GM12801 (cell line): ENCODE measurements around the gene IMPG1.

ENCODE experiments used
- TF ChIP-seq, protein P1 (sequence below): IDR thresholded peaks from one replicate; pipeline ENCODE4 v1.5.1; 2011; ENCODE audit warnings: control low read depth; ENCODE audit not compliant: insufficient read length; ENCODE audit errors: extremely low read depth

IMPG1 gene

GRCh38 chr6:76072562-76072961 lies at the start of gene IMPG1:
TSS of gene IMPG1 (minus strand) at chr6:76072662. CDS start at chr6:76072488, 174 bp downstream.
- TF ChIP-seq, protein P1, sequence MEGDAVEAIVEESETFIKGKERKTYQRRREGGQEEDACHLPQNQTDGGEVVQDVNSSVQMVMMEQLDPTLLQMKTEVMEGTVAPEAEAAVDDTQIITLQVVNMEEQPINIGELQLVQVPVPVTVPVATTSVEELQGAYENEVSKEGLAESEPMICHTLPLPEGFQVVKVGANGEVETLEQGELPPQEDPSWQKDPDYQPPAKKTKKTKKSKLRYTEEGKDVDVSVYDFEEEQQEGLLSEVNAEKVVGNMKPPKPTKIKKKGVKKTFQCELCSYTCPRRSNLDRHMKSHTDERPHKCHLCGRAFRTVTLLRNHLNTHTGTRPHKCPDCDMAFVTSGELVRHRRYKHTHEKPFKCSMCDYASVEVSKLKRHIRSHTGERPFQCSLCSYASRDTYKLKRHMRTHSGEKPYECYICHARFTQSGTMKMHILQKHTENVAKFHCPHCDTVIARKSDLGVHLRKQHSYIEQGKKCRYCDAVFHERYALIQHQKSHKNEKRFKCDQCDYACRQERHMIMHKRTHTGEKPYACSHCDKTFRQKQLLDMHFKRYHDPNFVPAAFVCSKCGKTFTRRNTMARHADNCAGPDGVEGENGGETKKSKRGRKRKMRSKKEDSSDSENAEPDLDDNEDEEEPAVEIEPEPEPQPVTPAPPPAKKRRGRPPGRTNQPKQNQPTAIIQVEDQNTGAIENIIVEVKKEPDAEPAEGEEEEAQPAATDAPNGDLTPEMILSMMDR = no peak

DNA sequence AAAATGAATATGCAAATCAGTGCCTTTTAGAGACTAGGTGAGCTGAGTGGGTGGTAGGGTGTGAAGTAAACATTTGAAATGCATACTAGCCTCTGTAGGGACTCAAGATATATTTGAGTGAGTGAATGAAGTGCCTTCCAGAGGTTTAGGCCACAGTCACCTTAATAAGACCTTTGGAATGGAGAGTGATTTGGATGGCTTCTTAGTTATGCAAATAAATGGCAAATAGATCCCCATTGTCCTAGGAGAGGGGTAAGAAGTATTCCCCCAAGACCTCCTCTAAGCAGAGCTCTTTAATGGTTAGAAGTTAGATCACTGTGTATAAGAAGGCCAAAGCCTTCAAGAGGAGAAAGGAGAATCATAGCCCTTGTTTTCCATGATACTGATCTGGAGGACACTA lies 47.8 kb upstream of the IMPG1 start:
- TF ChIP-seq, protein P1 = no peak

DNA sequence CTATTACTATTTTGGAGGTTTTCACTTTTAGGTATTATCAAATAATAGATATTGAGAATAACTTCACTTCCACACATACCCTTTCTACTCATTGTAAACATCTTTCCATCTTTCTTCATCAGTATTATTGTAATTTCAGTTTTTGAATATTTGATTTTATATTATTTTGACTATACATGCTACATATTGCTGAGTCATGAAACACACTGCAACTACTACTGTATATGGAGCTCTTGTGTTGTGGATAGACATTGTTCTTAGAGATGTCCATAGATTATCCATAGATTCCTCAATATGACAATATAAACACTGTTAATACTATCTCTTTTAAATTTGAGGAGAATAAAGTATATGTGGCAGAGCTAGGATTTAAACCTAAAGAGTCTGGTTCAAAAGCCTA lies 819 bp upstream of the IMPG1 start:
- TF ChIP-seq, protein P1 = no peak

DNA sequence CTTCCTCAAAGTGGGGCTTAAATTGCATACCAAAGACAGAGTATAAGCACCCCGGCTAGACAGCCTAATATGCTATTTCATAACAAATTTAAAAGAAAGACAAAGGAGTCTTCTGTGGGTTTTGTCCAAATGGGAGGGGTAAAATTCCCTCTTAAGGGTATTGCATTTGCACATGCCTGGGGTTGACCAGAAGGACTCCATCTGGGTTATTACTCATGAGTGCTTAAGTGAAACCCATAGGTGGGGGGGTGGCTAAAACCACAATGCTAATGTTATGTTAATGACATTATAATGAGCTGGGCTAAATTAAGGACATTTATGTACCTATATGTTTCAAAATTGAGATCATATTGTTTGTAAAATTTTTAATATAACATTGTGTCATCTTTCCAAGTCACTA lies 15.0 kb downstream of the IMPG1 start:
- TF ChIP-seq, protein P1 = no peak

GRCh38 chr6:76052314-76052713 lies 20.1 kb downstream of the IMPG1 start:
- TF ChIP-seq, protein P1 = no peak

DNA sequence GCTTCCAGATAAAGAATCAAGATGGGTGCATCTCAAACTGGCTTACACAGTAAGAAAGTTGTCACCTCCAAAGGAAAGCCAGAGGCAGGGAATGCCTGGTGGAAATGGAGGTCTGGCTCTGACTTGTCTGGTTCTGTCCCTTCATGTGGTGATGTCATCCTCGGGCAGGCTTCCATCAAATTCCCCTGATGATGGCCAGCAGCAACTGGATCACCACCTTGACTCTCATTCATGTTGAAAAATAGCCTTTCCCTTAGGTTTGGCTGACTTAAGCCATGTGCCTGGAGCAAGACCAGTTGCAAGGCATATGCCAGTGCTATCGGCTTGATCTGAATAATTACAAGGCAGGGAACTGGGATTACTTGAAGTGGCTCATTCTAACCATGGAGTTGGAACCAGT lies 28.8 kb downstream of the IMPG1 start:
- TF ChIP-seq, protein P1 = no peak

DNA sequence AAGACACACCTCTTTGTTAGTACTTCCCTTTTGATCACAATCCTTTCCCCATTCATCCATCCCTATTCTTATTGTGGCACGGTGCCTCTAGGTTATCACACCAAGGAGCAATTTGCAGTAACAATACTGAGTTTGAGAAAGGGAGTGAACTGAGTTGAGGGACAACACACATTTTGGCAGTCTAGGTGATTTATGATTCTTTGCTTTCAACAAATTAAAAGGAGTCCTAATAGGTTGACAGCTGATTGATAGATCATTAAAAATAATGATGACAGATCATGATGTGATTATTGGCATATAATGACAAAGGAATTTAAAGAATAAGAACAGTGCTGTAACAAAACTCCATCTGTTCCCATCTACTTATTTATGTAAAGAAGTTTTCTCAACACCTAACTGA lies 36.7 kb downstream of the IMPG1 start:
- TF ChIP-seq, protein P1 = no peak

DNA sequence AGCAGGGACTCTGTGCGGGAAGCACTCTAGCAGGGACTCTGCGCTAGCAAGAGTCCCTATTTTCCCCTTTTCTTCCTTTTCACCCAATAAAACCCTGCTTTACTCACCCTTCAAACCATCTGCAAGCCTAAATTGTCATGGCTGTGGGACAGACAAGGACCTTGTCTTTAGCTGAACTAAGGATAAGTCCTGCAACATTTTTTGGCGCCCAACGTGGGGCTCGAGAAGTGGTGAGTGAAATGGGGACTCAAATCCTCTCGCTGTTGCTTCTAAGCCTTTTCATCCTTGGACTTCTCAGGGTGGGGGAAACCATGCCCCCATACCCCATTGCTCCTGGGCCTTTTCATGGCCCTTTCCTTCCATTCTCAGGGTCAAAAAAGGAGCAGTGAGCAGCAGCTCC lies 46.4 kb downstream of the IMPG1 start:
- TF ChIP-seq, protein P1 = no peak
